HFF-Myc (cell line): ENCODE measurements around the gene MID1.

Experiments used
- DNase-seq: peaks from one replicate; pipeline ENCODE4 v3.0.0-alpha.2; 2011; ENCODE audit warnings: low read depth; ENCODE audit errors: extremely low read depth
- H3K4me3 ChIP-seq: replicated peaks from 2 replicates; pipeline ENCODE4 v1.5.1; 2011; ENCODE audit warnings: low read depth, mild to moderate bottlenecking, control low read depth, low read length
- TF ChIP-seq, protein P1 (sequence below): IDR thresholded peaks from 2 replicates; pipeline ENCODE4 v1.5.1; 2012; ENCODE audit warnings: mild to moderate bottlenecking, low read depth, low read length, control low read depth; ENCODE audit errors: missing control alignments

Gene MID1

DNA sequence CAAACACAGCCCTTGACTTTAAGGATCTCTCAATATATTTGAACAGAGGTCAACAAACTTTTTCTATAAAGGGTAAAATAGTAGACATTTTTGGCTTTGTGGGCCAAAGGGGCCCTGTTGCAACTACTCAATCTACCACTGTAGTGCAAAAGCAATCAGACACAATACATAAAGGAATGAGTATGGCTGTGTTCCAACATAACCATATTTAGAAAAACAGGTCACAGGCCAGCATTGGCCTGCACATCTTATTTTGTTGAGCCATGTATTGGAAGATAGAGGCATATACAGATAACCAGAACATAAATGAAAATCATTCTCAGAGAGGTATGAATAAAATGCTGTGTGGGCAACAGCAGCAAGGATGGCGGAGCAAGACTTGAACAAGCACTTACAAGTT, 49.8 kb downstream of the MID1 start:
- DNase-seq, result no peak
- TF ChIP-seq, protein P1, sequence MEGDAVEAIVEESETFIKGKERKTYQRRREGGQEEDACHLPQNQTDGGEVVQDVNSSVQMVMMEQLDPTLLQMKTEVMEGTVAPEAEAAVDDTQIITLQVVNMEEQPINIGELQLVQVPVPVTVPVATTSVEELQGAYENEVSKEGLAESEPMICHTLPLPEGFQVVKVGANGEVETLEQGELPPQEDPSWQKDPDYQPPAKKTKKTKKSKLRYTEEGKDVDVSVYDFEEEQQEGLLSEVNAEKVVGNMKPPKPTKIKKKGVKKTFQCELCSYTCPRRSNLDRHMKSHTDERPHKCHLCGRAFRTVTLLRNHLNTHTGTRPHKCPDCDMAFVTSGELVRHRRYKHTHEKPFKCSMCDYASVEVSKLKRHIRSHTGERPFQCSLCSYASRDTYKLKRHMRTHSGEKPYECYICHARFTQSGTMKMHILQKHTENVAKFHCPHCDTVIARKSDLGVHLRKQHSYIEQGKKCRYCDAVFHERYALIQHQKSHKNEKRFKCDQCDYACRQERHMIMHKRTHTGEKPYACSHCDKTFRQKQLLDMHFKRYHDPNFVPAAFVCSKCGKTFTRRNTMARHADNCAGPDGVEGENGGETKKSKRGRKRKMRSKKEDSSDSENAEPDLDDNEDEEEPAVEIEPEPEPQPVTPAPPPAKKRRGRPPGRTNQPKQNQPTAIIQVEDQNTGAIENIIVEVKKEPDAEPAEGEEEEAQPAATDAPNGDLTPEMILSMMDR, result no peak
- H3K4me3 ChIP-seq, result no peak overlapping the region

- no peak overlapping the region for H3K4me3 ChIP-seq
- TF ChIP-seq, protein P1, result no peak
- no peak for DNase-seq
Observed at GRCh38 chrX:10569946-10570345, 50.4 kb downstream of the MID1 start.

DNA sequence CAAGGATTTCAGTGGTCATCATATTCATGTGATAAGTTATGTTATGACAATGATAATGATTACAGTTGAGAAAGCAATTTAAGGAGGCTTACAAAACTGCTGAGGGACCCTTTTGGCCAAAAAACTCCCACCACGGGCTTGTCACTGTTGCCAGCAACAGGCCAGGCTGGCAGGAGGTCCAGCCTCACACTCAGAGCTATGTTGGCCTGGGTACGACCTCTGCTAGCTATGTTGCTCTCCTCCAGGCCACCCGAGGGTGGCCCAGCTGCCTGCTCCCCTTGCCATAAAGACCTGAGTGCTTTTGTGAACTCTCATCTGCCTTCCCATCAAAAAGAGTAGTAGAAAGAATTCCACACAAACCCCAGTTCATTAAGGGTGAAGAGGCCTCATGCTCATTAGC, 52.0 kb downstream of the MID1 start:
- no peak for DNase-seq
- TF ChIP-seq, protein P1, result no peak
- H3K4me3 ChIP-seq, result no peak overlapping the region

- H3K4me3 ChIP-seq, result no peak overlapping the region
- DNase-seq, result no peak
- TF ChIP-seq, protein P1, result no peak
Observed at GRCh38 chrX:10567136-10567535, 53.2 kb downstream of the MID1 start.

DNA sequence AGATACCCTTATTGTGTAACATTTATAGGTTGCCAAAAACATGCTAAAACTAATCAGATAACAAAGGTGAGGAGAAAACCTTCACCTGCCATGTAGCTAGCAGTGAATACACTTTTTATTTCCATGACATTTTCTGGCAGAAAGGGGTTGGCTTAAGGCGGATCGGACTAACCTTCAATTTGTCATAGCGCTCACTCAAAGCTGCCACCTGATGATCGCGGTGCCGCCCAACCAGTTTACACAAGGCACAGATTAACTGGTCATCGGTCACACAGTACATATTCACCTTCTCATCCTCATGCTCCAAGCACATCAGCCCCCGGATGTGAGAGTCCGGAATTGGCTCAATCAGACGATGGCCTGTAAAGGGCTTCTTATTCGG, 53.7 kb downstream of the MID1 start:
- no peak overlapping the region for H3K4me3 ChIP-seq
- TF ChIP-seq, protein P1, result no peak
- DNase-seq, result no peak

- H3K4me3 ChIP-seq, result no peak overlapping the region
- TF ChIP-seq, protein P1, result no peak
- DNase-seq, result no peak
Observed at GRCh38 chrX:10564484-10564883, 55.9 kb downstream of the MID1 start.

- TF ChIP-seq, protein P1, result no peak
- H3K4me3 ChIP-seq, result no peak overlapping the region
- no peak for DNase-seq
Observed at GRCh38 chrX:10557166-10557565, 63.2 kb downstream of the MID1 start.
